Left renal cortex interstitium (tissue), 4 donors: ENCODE measurements around the gene TMEM176B. TPM values are rescaled to one million over a fixed set of nuclear protein-coding genes. Genes with fewer than 3 reads are reported as not detected.

Experiments
- DNase-seq, 4 donors: peaks; one replicate each; pipeline ENCODE4 v3.0.0-alpha.2; 2013; ENCODE audit warnings: low read depth in 4 of 4, low spot score in 2 of 4, missing footprints in 1 of 4
- polyA plus RNA-seq, 4 donors: library from polyadenylated mRNA; unstranded; fragments of 120-200 nt; gene quantifications; one replicate each; pipeline ENCODE4 v1.2.1, GENCODE V29; 2013; ENCODE audit not compliant: insufficient read length in 4 of 4

Gene TMEM176B
- polyA plus RNA-seq, result 100 to 1,000 TPM in 1 of 4 donors, 10 to 100 TPM in 3; 68.3 to 103 (median 85.6) TPM

DNA sequence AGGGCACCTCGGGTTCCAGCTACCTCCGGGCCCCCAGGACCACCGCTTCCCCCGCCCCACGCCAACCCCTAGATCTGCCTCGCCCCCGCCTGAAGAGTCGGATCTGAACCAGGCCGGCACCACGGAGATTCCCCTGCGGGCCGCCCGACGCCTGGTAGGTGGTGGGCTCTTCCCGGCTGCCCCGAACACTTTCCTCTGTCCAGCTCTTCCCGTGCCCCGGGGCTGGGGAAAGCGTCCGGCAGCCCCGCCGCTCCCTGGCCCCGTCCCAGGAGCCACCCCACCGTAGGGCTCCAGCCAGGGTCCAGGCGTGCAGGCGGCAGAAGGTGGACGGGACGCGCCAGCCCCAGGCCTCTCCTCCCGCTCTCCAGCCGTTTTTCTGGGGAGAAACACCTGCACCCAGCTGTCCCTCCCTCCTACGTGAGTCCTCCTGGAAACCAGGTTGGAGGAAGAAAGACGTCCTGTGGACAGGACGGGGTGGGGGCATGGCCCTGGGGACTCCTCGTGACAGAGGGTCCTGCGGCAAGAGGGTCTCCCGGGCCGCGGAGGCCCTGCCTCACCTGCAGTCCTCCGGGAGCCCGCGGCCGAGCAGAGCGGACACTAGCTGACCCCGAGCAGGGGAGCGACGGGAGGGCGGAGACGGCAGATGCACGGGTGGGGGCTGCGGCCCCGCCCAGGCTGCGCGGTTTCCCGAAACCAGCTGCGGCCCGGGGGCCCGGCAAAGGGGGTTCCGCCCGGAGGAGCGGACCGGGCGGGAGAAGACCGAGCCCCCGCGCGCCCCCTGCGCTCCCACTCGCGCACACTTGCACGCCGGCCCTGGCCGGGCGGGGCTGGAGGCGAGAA, at the start of gene TMEM176B:
Gene TMEM176B (minus strand): TSS at position 624 of the 840 bp plus-strand sequence. CDS start 3,795 bp downstream, outside the sequence.
- no peak for DNase-seq

- no peak for DNase-seq
Measured at GRCh38 chr7:150849204-150849775, 49.1 kb upstream of the TMEM176B start.

DNA sequence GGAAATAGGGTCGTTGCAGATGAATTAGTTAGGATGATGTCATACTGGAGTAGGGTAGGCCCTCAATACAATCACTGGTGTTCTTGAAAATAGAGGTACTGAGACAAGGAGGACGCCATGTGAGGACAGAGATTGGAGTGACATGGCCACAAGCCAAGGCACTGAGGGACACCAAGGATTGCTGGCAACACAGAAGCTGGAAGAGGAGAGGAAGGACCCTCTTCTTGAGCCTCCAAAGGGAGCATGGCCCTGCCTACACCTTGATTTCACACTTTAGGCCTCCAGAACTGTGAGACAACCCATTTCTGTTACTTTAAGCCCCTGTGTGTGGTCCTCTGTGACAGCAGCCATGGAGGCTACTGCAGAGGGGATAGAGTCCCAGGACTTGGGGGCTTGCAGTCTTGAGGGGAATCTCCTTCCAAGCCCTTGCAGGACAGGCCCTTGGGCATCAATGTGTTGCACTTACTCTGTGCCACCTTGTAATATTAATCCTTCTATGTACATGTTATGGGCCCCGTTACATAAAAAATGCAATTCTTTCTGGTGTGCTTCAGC, 48.5 kb upstream of the TMEM176B start:
- no peak for DNase-seq

DNA sequence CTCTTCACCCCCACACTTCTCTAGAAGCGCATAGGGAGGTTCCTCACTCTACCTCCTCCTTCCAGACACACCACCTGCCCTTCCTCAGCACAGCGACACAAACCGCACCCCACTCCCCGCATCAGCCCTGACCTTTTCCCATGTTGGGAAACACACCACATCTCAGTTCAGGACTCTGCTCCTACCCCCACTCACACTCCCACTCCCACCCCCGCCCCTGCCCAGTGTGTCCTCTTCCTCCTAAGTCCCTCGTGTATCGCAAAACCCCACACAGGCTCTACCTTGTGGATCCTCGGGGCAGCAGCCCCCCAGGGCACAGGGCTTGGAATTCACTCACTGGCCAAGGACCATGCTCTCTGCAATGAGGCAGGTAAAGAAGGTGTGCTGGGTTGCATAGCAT, 47.9 kb upstream of the TMEM176B start:
- no peak for DNase-seq

GRCh38 chr7:150847536-150847935, 47.4 kb upstream of the TMEM176B start:
- DNase-seq, result no peak

DNA sequence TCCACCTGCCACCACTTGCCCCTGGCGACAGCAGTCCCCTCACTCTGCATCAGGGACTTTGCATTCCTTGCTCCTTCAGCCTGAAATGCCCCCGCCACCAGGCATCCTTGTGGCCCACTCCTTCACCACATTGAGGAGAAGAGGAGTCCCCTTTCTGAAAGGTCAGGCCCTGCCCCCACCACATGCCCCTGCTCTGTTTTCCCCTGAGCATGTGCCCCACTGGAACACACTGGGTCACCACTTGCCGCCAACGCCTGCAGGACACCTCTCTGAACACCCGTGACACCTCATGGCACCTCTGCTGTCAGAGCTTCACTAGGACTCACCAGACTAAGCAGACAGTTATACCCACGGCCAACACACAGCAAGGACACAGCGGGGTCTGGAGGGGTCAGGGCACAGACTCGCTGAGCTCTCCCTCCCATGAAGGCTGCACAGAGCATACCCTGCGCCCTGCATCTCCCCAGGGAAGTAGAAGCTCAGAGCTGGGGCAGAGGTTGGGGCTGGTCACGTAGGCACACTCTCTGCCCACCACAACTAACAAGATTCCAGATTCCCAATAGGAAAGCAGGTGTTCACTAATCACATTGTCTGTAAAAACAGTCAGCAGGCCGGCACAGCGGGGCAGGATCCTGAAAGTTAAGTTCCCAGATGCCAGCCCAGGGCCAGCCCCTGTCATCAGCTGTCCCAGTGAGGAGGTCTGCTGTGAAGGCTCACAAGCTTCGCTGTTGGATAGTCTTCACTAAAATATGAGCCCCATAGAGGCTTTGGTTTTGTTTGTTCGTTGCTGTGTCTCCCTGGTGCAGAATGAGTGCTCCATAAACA, 46.3 kb upstream of the TMEM176B start:
- no peak for DNase-seq

DNA sequence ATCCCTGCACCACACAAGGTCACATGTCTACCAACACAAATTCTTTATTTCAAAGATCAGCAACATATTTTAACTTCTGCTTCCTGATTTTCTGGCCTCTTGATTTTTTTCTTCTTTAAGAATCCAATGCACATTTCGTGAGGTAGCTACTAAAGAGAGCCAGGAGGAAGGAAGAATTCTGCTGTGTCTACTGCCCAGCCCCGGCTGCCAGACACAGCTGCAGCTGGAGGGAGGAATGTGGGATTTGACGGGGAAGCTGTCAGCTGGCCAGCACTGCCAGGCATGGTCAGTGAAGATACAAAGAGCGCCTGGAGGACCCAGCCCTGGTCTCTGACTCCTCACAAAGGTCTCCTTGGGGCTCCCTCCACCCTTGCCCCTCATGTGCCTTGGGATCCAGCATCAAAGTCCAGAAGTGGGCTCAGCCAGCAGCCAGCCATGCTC, 45.3 kb upstream of the TMEM176B start:
- DNase-seq, result no peak

- DNase-seq, result no peak
Measured at GRCh38 chr7:150842716-150843115, 42.6 kb upstream of the TMEM176B start.

DNA sequence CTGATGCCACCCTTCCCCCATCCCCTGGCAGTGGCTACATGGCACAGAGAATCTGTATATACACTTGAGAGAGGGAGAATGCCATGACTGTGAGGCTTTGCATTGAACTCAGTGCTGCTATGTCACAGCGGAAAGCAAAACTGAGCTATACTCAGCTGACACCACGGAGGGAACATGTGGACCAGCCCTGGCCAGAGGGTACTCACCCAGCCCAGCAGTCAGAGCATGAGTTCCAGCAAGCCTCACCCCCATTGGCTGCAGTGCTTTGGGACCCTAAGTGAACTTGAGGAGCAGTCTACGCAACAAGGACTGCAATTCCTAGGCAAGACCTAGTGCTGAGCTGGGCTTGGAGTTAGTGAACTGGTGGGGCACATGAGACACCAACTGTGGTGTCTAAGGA, 41.9 kb upstream of the TMEM176B start:
- DNase-seq, result no peak

DNA sequence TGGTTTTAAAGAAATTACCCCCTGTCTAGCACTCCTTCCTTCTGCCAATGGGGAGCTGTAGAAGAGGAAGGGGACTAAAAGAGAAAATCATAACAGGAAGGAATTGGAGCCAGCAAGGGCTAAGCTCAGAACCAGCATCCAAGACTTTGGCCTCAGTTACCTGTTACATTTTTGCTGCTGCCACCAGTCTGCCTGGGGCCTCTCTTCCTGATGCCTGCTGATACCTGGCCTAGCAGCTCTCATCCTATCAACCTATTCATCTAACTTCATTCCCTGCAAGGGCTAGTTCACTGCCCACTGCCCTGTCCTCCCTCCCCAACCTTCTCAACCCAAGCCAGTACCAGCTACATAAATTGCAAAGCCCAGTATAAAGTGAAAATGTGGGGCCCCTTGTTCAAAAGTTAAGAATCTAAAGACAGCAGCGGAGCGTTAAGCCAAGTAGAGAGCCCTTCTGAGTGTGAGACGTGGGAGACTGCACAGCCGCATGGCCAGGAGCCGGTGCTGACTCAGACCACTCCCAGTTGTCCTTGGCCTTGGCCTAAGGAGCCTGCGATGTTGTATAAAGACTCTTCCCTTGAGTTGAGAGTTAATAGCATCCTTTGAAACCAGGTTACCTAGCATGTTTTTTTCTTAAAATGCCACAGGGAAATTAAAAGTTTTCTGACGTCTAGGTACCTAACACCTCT, 38.9 kb upstream of the TMEM176B start:
- DNase-seq, result no peak

GRCh38 chr7:150835702-150836280, 35.6 kb upstream of the TMEM176B start:
- no peak for DNase-seq

- DNase-seq, result no peak
Measured at GRCh38 chr7:150835019-150835418, 34.9 kb upstream of the TMEM176B start.

GRCh38 chr7:150831851-150832250, 31.7 kb upstream of the TMEM176B start:
- no peak for DNase-seq

DNA sequence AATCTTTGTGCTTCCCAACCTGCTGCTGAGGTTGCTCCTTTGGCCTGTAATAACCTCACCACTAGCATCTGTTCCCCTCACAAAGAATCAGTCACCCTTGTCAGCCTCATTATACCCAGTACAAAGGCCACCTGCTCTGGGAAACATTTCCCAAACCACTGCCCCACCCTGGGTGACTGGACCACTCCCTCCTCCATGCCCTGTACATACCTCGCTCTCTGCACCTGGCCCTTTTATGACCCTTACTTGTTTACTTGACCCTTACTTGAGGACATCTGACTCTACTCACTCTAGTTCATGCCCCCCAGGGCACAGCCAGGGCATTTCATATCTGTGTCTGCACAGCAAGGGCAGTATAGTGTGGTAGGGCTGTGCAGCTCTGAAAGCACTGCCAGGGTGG, 30.8 kb upstream of the TMEM176B start:
- no peak for DNase-seq

GRCh38 chr7:150829426-150829825, 29.3 kb upstream of the TMEM176B start:
- DNase-seq, result no peak

DNA sequence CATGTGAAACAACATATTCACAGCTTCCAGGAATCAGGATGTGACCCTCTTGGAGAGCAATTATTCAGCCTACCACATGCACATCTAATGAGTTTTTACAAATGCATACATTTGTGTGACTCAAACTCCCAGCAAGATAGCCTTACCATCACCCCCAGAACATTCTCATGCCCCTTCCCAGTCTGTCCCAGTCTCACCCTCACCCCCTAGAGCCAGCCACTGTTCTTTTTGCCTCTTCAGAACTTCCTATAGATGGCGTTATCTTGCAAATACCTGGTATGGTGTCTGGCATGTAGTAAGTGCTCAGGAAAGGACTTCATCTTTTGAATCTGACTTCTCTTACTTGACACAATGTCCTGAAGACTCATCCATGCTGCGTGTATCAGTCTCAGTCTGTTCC, 28.2 kb upstream of the TMEM176B start:
- DNase-seq, result no peak

DNA sequence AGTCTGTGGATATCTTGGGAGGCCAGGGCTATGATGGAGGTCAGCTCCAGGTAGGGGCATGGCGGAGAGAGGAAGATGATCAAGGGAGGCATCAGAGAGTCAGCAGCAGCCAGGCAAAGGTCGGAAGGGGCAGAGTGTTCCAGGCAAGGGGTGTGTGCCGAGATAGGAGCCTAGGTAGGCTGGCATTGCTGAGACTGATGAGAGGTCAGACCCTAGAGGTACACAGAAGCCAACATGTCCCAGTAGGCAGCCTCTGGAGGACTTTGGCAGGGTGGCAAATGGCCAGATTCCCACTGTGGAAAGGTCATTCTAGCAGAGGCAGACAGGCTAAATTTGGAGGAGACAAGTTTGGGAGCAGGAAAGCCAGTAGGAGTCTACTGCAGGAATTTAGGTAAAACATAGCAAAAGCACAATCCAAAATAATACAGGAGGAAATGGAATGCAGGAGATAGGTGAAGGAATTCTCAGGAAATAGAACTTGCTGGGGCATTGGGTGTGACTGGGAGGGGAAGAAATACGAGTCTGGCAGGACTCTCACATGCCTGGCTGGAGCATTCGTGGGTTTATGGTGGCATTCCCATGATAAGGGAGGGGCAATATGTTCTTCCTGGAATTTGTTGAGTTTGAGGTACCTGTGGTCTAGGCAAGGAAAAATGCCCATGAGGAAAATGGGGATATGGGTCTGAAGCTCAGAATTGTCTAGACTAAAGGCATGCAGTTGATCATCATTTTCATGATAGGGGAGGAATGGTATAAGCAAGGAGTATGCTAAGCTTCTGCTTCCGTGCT, 26.1 kb upstream of the TMEM176B start:
- no peak for DNase-seq

GRCh38 chr7:150824379-150825177, 24.4 kb upstream of the TMEM176B start:
- no peak for DNase-seq
